ENCODE measurements around the gene PCSK2.

Gene PCSK2

GRCh38 chr20:17457079-17457478 lies 230.2 kb downstream of the PCSK2 start:
- Histone ChIP-seq H3K36me3 (ENCODE audit: control insufficient read depth, low read length) (no peaks in the 10 kb centered on the region), H3K4me3 (ENCODE audit: low read length) (no peak overlapping the region), H3K27ac (ENCODE audit: low read depth, low read length) (no peak overlapping the region), H3K9me3 (ENCODE audit: control insufficient read depth, insufficient read depth, low read length) (no peaks in the 10 kb centered on the region), H3K79me2 (ENCODE audit: control insufficient read depth, low read length) (no peaks in the 10 kb centered on the region), H3K4me2 (ENCODE audit: low read length) (no peak overlapping the region), H3K9me2 (replicated peaks; ENCODE audit: control insufficient read depth, low read length) (no peaks in the 10 kb centered on the region), H3F3A (ENCODE audit: control insufficient read depth, insufficient read depth) (no peaks in the 10 kb centered on the region), H4K20me1 (ENCODE audit: control insufficient read depth, insufficient read depth, low read depth, low read length) (no peaks in the 10 kb centered on the region), H3K4me1 (ENCODE audit: control insufficient read depth, low read length) (no peaks in the 10 kb centered on the region), H3K27me3 (ENCODE audit: control insufficient read depth, low read length) (no peaks in the 10 kb centered on the region; the same call in 1 of the 2 replicates)
- TF ChIP-seq EZH2phosphoT487 (IDR thresholded peaks at IDR 0.05; ENCODE audit: borderline replicate concordance, low read length): no peak
- no peak for TF ChIP-seq CTCF (IDR thresholded peaks at IDR 0.05; ENCODE audit: low read depth, low read length, poor library complexity, severe bottlenecking)

- H3K27ac ChIP-seq (ENCODE audit: low read depth, low read length): no peak overlapping the region
- H3K4me1 ChIP-seq (ENCODE audit: control insufficient read depth, low read length): no peaks in the 10 kb centered on the region
- TF ChIP-seq EZH2phosphoT487 (IDR thresholded peaks at IDR 0.05; ENCODE audit: borderline replicate concordance, low read length) (no peak), CTCF (IDR thresholded peaks at IDR 0.05; ENCODE audit: low read depth, low read length, poor library complexity, severe bottlenecking) (no peak)
- no peak overlapping the region for H3K4me3 ChIP-seq (ENCODE audit: low read length)
- no peaks in the 10 kb centered on the region for H3K9me2 ChIP-seq (replicated peaks; ENCODE audit: control insufficient read depth, low read length)
- H3K36me3 ChIP-seq (ENCODE audit: control insufficient read depth, low read length): no peaks in the 10 kb centered on the region
- H3K4me2 ChIP-seq (ENCODE audit: low read length): no peak overlapping the region
- H3K9me3 ChIP-seq (ENCODE audit: control insufficient read depth, insufficient read depth, low read length): no peaks in the 10 kb centered on the region
- no peaks in the 10 kb centered on the region; the same call in 1 of the 2 replicates for H3K27me3 ChIP-seq (ENCODE audit: control insufficient read depth, low read length)
- no peaks in the 10 kb centered on the region for H3F3A ChIP-seq (ENCODE audit: control insufficient read depth, insufficient read depth)
- H4K20me1 ChIP-seq (ENCODE audit: control insufficient read depth, insufficient read depth, low read depth, low read length): no peaks in the 10 kb centered on the region
- no peaks in the 10 kb centered on the region for H3K79me2 ChIP-seq (ENCODE audit: control insufficient read depth, low read length)
These were observed 230.8 kb downstream of the PCSK2 start for GRCh38 chr20:17457588-17458190.

- Histone ChIP-seq H3K4me2 (ENCODE audit: low read length) (no peak overlapping the region), H3K27me3 (ENCODE audit: control insufficient read depth, low read length) (no peaks in the 10 kb centered on the region)
- no peak for TF ChIP-seq EZH2phosphoT487 (IDR thresholded peaks at IDR 0.05; ENCODE audit: borderline replicate concordance, low read length)
- TF ChIP-seq CTCF (IDR thresholded peaks at IDR 0.05; ENCODE audit: low read depth, low read length, poor library complexity, severe bottlenecking): no peak
These were observed 233.3 kb downstream of the PCSK2 start for GRCh38 chr20:17460119-17460518.

More at GRCh38 chr20:17460119-17460518, 233.3 kb downstream of the PCSK2 start:
- Histone ChIP-seq H3K4me1 (ENCODE audit: control insufficient read depth, low read length) (no peaks in the 10 kb centered on the region), H4K20me1 (ENCODE audit: control insufficient read depth, insufficient read depth, low read depth, low read length) (no peaks in the 10 kb centered on the region), H3F3A (ENCODE audit: control insufficient read depth, insufficient read depth) (no peaks in the 10 kb centered on the region), H3K36me3 (ENCODE audit: control insufficient read depth, low read length) (no peaks in the 10 kb centered on the region), H3K27ac (ENCODE audit: low read depth, low read length) (no peak overlapping the region), H3K79me2 (ENCODE audit: control insufficient read depth, low read length) (no peaks in the 10 kb centered on the region), H3K9me3 (ENCODE audit: control insufficient read depth, insufficient read depth, low read length) (no peaks in the 10 kb centered on the region), H3K9me2 (replicated peaks; ENCODE audit: control insufficient read depth, low read length) (no peaks in the 10 kb centered on the region), H3K4me3 (ENCODE audit: low read length) (no peak overlapping the region)
